ENCODE measurements around the gene CGNL1.

CGNL1 gene

DNA sequence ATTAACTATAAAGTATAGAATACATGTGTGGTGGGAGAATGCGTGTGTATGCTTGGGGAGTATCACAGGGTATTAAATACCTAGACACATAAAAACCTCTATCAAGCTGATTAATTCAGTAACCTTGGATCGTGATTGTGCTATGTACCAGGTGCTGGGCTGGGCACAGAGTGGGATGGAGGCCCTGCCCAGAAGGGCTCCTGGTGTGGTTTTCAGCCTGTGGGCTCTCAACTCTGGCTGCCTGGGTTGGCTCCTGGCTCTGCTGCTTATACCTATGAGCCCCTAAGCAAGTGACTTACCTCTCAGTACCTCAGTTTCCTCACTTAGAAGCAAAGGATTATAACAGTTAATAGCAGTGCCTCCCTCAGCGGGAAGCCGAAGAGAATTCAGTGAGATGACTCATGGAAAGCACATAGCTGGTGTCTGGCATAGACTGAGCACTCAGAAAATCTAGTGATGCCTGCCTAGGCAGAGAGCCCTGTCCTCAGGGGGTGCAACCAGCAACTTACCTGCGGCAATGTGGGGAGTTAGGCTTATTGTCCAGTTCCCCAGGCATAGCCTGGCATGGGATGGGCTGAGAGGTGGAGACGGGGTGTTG is 124.8 kb downstream of the CGNL1 start:
- DNase-seq (ENCODE audit: low spot score) = no peak

DNA sequence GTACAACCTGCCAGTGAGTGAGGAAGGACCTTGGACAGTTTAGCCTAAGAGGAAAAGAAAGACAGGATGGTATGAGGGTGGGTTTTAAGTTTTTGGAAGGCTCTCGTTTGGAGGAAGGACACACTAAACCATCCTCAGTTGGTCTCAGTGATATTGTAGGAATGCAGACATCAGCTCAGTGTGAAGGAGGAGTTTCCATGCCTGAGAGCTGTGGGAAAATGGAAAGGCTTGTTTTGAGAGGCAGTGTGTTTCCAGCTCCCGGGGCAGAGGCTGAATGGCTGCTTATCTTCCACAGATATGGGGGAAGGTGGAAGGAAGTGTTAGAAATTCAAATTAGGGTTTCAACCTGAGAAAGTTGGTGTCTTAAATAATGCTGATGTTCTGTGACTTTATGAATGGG is 125.8 kb downstream of the CGNL1 start:
- no peak for DNase-seq (ENCODE audit: low spot score)

DNA sequence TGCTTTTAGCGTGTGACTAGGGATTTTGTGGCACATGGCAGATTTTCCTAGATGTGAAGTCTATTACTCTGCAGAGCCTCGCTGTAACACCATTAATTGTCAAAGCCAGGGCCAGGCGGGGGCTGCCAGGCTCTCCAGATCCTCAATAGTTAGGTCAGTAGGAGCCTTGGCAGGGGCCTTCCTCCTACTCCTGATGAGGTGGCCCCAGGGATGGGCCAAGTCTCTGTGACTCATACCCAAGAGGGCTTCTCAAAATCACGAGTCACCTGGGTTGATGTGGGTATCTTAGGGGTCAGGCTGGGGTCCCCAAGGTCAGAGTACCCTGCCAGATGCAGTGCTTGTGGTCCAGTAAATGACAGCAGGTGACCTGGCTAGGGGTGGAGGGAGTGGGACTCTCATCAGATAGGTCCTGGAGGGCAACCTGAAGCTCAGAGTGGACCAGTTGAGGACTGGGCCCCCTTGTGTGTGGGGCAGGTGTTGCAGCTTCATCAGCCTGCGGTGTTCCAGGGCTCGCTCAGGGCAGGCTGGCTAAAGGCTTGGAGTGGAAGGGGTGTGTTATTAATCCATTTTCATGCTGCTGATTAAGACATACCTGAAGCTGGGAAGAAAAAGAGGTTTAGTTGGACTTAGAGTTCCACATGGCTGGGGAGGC is 126.9 kb downstream of the CGNL1 start:
- DNase-seq (ENCODE audit: low spot score) = no peak

DNA sequence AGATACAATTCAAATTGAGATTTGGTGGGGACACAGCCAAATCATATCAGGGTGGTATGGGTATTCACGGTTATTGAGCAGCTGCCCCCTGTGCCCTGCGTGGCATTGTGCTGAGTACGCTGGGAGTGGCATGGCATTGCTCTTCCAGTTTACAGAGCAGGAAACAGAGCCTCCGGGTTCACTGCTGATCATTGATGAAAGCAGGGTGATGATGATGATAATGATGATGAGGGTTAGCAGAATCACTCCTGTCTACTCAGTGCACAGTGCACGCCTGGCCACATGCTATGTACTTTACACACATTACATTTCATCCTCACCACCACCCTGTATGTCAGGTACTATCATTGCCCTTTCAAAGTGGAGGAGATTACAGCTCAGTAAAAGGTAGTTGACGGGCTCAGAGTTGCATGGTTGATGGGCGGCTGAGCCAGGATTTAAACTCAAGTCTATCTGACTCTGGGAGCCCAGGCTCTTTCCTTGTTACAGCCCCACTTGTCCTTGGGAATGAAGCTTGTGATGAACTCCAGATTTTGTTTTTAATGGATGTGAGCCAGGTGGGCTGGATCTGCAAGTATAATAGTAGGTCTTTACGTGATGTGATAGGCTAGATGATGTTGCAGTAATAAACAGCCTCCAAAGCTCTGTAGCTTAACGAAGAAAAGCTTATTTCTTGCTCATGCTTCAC is 127.8 kb downstream of the CGNL1 start:
- DNase-seq (ENCODE audit: low spot score) = no peak

DNA sequence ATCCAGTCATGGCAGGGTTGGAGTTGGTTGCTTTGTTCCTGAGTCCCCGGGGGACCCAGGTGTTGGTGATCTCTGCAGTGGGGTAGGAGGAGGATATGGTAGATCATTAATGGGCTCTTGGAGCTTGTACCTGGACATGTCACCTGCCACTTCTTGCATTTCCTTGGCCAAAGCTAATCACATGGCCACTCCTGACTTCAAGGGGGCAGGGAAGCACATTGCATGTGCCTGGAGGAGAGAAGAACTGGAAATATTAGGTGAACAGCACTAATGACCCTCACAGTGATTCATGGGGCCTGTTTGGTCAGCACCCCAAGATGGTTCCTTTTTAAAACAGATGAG is 128.3 kb downstream of the CGNL1 start:
- DNase-seq (ENCODE audit: low spot score) = no peak

DNA sequence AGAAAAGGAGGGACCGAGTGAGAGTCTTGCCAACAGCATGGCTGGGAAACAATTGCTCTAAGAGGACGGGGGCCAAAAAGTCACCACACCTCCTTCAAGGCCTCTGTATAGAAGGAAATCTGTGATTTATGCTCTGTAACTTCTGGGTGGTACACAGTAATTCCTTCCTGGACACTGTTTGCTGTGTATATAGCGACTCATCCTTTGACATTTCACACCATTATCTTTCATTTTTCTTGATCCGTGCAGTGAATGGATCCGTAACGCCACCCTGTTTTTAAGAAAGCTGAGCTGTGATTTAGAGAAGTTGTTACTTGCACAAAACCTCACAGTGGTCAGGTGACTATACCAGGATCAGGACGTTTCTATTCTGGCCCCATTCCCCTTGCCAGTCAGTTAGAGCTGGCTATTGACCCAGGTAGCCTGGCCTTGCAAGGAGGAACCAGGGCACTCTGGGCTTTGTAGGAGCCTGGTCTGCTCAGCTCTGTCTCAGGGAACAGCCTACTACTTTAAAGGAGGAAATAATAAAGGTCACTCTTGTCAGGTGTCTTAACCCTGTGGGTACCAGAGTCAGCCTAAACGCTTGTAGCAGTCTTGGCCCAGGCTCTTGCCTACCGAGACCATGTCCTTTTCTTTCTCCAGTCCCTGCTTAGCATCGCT is 128.9 kb downstream of the CGNL1 start:
- no peak for DNase-seq (ENCODE audit: low spot score)

DNA sequence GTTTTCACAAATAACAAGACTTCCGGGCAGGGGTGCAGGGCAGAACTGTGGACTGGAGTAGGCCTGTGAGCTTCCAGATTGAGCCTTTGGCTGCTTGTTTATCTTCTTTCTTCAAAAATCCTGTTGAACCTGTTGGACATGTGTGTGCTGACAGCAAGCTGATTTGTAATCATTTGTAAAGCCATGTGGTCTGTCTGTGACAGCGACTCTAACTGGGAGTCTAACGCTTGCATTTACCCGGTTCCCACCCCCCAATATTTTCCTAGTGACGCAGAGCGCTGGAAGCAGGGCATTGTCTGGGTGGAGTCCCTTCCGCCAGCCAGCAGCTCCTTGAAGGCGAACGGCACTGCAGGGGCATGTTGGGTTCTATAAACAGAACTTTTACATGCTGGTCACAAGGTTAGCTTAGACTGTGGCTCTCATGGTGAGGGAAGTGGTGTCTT is 129.7 kb downstream of the CGNL1 start:
- no peak for DNase-seq (ENCODE audit: low spot score)

DNA sequence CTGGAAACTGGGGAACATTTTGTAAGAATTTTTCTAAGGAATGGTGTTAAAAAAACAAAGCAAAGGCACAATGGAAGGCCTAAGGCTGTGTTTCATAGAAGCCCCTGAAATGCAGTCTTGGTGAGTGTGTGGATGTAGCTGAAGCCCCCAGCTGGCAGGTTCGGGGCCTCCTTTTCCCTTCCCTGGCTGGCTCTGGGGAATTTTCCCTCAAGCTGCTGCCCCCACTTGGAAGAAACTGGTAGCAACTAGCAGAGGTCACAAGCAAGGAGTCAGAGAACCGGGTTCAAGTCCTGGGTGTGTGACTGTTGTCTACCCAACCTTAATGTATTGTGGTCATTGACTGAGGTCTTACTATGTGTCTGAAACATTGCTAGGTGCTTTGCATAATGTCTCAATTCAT is 130.1 kb downstream of the CGNL1 start:
- no peak for DNase-seq (ENCODE audit: low spot score)

DNA sequence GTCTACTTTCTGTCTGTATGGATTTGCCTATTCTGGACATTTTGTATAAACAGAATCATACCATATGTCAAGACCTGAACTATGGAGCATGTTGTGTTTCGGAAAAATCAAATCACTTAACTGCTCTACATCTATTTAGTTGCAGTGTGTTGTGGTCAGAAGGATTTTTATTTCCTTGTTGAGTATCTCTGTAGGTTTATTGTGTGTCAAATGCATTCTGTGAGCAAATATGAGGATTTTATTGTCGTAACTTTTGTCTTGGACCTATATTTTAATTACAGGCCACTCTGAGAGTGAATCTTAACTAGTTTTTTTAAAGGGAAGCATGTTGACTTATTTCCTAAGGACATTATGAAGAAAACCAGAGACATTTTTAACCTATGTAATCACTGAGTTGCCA is 130.8 kb downstream of the CGNL1 start:
- no peak for DNase-seq (ENCODE audit: low spot score)

DNA sequence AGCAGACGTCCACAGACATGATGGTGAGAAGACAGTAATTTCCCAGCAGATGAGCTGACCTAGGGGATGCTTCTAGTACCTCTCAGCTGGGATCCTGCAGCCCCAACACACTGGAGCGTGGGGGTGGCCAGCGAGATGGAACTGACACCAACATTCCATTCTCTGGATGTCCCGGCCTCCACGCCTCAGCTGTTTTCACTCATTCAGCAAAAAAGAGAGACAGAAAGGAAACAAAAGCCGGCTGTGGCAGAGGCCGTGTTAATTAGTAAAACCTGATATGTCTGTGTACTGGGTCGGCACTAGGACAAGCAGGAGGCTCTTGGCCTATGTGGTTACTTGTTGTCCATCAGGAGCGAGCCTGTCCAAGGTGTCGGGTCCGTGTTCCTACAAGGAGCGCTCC is 132.8 kb downstream of the CGNL1 start:
- DNase-seq (ENCODE audit: low spot score) = no peak

DNA sequence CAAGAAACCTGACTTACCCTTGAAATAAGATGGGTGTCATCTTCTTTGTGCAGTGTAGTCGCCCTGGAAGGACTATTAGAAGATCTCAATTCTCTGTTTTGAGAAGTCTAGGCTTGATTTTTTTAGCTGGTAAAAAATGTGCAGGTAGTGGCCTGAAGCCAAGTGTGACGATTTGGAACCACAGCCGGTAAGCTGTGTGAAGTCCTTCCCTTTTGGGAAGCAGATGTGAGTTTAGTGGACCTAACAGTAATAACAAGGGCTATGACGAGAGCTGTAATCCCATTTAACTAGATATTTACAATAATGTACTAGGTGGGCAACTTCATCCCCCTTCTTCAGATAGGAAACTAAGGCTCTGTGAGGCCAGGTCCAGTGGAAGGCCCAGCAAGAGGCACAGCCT is 133.7 kb downstream of the CGNL1 start:
- no peak for DNase-seq (ENCODE audit: low spot score)

DNA sequence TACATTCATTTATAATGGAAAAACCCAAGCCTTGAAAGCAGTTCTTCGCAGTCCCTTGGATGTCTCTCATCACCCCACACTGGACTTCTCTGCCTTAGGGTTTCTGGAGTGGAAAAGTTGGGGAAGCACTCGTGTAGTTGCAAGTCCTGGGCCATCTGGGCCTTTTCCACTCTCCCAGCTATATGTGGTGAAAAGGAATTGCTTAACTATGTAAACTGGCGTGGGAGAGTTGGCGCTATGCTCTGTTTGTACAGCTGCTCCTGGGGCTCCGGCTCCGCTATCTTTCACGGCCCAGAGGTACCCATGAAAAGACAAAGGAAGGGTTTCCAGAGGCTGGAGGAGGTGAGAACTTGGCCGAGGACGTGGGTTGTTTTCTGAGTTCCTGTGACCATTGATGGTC is 134.3 kb downstream of the CGNL1 start:
- DNase-seq (ENCODE audit: low spot score) = no peak

DNA sequence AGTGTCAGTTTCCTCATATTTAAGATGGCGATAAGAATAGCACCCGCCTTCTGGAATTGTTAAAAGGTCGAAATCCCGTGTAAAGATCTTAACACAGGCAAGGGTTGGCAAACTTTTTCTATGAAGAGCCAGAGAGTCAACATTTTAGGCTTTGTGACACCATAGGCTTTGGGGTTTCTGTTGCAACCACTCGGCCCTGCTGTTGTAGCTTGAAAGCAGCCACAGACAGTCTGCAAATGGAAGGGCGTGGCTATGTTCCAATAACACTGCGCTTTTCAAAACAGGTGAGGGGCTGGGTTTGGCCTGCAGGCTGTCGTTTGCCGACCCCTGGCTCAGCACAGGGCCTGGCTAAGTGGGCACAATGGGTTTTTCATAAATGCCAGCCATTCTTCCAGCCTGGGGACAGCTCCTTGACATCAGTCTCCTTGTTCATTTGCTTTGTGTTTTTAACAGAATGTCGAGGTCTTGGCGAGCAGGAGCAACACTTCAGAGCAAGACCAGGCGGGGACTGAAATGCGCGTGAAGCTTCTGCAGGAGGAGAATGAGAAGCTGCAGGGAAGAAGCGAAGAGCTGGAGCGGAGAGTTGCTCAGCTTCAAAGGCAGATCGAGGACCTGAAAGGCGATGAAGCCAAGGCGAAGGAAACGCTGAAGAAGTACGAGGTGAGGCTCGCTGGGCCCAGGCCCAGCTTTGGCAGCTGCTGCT is 140.2 kb downstream of the CGNL1 start:
- DNase-seq (ENCODE audit: low spot score) = no peak

DNA sequence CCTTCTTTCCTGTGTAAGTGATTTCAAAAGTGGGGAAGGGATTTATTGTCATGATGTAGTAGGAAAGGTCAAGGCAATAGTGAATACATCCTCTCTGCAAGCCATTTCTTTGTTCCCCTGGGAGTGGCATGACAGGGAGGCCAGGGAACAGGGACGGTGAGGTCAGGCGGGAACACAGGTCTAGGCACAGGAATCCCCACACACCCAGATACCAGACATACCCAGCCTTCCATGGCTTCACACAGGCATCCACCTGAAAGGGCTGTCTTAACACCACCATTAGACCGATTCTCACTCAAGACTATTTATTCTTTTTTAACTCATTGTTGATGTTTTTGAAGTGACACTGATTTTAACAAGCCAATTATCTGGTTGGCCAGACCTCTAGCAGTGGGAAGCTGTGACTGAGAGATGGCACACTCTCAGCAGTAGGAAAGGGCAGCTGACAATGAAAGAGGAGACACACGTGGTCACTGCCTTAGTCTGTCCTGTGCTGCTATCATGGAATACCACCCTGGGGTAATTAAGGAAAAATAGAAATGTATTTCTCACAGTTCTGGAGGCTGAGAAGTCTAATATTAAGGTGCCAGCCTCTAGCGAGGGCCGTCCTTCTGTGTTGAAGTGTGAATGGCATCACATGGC is 140.8 kb downstream of the CGNL1 start:
- no peak for DNase-seq (ENCODE audit: low spot score)

DNA sequence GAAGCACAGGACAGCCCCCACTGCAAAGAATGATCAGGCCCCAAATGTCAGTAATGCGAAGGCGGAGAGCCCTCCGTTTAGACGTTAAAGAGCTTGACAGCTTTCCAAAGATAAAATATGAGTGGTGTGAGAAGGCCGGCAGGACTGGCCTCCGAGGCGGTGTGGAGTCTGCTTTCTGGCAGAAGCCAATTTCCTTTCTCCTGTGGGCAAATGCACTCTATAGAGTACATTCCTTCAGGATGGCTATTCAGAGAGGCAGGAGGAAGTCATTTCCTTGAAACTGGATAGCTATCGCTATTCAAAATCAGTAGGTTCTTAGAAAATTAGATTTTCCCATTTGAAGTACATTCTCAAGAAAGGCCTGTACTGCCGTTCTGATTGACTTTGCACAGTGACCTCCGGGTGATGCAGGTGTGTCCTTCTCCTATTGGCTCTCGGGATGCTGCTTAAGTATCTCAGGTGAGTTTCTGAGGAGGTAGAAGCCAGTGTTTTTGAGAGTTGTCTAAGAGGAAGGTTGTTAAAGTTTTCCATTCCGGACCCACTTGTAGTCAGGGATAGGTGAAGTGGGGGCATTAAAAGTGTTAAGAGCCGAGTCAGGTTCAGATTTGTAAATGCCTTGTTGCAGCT is 142.6 kb downstream of the CGNL1 start:
- no peak for DNase-seq (ENCODE audit: low spot score)

DNA sequence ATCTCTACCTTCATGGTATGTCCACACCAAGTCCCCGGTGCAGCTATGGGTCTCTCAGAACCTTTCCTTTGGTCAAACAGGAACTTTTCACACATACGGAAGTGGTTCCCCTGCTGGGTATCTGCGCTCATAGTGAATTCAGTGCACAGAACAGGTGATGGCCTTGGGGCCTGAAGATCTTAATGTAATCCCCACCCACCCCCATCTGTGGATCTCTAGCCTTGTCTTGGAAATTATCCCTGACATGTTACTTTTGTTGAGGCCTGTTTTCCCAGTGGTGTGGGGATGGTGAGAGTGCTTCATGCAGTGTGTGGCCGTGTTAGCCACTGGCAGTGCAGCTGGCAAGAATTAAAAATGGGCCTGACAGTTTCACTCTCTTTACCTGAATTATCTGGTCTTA is 143.5 kb downstream of the CGNL1 start:
- DNase-seq (ENCODE audit: low spot score) = no peak

DNA sequence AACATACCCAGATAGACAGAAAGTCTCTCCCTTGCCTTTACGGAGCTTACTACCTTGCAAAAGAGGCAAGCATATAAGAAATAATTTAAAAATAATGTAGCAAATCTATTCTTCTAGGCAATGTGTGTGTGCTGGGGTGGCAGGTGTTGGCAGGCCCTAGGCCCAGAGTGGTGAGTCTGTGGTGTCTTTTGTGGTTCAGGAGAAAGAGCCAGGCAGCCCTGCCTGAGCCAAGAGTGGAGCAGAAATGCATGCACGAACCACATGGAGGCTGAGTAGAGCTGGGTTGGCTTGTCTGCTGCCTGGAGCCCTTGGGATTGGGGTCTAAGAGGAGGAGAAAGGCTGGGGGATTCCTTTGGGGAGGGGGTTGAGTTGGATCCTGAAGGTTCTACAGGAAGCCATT is 145.2 kb downstream of the CGNL1 start:
- DNase-seq (ENCODE audit: low spot score) = no peak

DNA sequence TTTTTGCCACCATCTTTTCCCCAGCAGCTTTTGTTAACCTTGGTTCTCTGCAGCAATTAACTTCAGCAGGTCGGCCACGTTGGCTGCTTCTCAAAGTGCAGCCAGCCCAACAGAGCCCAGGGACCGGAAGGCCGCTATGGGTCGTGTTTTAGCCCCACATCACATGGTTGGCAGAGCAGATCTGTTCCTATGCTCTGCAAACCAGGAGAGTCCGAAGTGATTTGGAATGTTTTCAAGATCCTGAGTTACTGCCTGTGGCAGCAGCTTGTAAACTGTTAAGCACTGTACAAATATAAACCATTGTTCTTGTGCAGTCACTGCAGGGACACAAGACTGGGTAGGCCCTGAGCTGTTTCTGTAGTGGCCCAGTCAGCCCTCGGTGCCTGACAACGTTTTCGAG is 145.8 kb downstream of the CGNL1 start:
- no peak for DNase-seq (ENCODE audit: low spot score)

DNA sequence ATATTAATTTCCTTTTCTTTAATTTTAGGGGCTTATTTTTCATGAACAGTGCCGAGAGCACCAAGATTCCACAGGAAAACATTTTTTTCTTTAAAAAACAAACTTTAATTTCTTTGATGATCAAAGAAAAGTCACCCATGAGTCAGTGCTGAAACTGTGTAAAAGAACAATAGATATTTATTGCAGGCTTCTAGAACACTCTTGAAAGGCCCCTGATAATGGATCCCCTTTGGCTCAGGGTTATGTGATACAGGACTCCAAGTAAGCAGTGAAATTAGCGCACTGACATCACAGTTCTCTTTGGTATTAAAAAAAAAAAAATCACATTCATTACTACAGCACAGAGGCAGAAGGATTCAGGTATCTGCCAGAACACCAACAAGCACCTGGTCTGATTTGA is 149.3 kb downstream of the CGNL1 start:
- no peak for DNase-seq (ENCODE audit: low spot score)

DNA sequence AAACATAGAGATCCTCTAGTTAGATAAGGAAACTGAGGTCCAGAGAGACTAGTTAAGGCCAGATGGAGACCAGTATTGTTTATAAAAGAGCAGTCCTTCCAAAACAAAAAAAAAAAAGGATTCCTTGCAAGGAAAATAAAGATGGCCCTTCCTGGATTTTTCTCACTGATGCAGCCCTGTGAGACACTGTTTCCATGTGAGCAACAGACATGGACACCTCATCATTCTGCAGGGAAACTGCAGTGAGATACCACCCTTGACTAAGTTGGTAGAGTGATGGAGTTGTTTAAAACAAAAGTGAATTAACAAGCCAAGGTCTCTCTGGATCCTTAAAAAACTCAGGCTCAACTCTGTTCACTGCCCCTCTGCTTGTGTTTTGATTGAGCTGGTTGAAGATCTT is 149.8 kb downstream of the CGNL1 start:
- DNase-seq (ENCODE audit: low spot score) = no peak

DNA sequence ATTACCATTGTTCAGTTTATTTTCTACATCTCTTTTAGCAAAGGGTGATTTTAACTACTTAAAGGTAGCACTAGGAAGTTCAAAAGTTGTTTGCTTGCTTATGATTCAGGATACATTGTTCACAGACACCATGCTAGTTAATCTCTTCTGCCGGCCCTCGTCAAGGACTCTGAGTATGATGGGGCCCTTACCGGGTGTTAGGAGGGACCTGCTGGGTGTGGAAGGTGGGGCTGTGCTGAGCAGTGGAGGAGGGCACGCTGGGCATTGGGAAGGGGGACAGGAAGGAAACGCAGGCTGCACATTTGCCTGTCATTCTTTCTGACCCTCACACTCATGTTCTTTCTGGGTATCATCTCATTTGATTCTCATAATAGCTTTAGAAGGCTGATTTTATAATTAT is 150.3 kb downstream of the CGNL1 start:
- no peak for DNase-seq (ENCODE audit: low spot score)

All from CD4-positive, alpha-beta T cell treated with Interleukin-6 at 100 ng/mL for 8 hours (primary cell).